ENCODE data around the gene MAPT. TPM values are rescaled to one million over a fixed set of nuclear protein-coding genes. Genes with fewer than 3 reads are reported as not detected.

The MAPT gene
- total and polyA plus RNA-seq, 2 of the 4 experiments (the other 2 are of a cell fraction): 0.18 to 0.19 TPM

- Histone ChIP-seq H2AK5ac (ENCODE audit: low read depth, low read length) (no peak overlapping the region), H3K27me3 (ENCODE audit: control insufficient read depth, insufficient read depth, low read length) (no peaks in the 10 kb centered on the region), H3K18ac (ENCODE audit: low read depth, low read length) (no peak overlapping the region), H2BK20ac (ENCODE audit: low read depth, low read length) (no peak overlapping the region), H4K20me1 (ENCODE audit: insufficient read depth, low read length) (peaks cover 28% of the 10 kb centered on the region), H3K4ac (ENCODE audit: low read depth, low read length) (no peak overlapping the region), H2BK5ac (ENCODE audit: low read depth, low read length, poor library complexity, severe bottlenecking) (no peak overlapping the region), H3K9me3 (ENCODE audit: control insufficient read depth, insufficient read depth, low read length) (no peaks in the 10 kb centered on the region), H3K56ac (ENCODE audit: extremely low read depth, insufficient read depth, low read length) (no peak overlapping the region), H4K5ac (ENCODE audit: low read depth, low read length) (no peak overlapping the region), H3K9ac (ENCODE audit: low read depth, low read length) (no peak overlapping the region), H3K4me2 (ENCODE audit: low read depth, low read length) (no peak overlapping the region), H2BK120ac (ENCODE audit: low read depth, low read length) (no peak overlapping the region), H3K27ac (ENCODE audit: insufficient read depth, low read length) (no peak overlapping the region), H3K4me1 (ENCODE audit: control insufficient read depth, insufficient read depth, low read length) (no peaks in the 10 kb centered on the region), H3K79me1 (ENCODE audit: low read depth in 1 of 2, low read length in 2 of 2) (peaks cover 27 to 42% of the 10 kb centered on the region in 2 experiments; a peak in 3 of 4 replicates), H3K36me3 (ENCODE audit: control insufficient read depth, insufficient read depth, low read length) (peaks cover 37% of the 10 kb centered on the region), H3K4me3 (ENCODE audit: insufficient read depth, low read depth, low read length) (no peak overlapping the region), H3K23ac (ENCODE audit: low read depth, low read length) (0 out of 2 replicates have a peak overlapping the region, but pooled peaks have one; percentile 24), H4K8ac (ENCODE audit: low read depth in 2 of 2, low read length in 2 of 2) (no peak overlapping the region), H2AK9ac (replicated peaks; ENCODE audit: low read depth, low read length, poor library complexity) (no peak overlapping the region), H2AFZ (replicated peaks; ENCODE audit: low read length, poor library complexity) (no peak overlapping the region), H3K9me1 (ENCODE audit: insufficient read depth, low read length) (no peaks in the 10 kb centered on the region), H4K91ac (ENCODE audit: insufficient read depth, low read depth, low read length) (no peak overlapping the region), H3K14ac (replicated peaks; ENCODE audit: low read depth, low read length) (no peak overlapping the region), H2BK15ac (ENCODE audit: low read depth, low read length) (no peak overlapping the region)
- POLR2A ChIA-PET (ENCODE audit: unreplicated experiment): interaction anchor here (1.1 kb wide), 1 partner anchor 168 kb away, joined by 3 read pairs; no protein-coding TSS in a partner anchor
- no peak for TF ChIP-seq RAD21 (IDR thresholded peaks at IDR 0.05; ENCODE audit: low read length)
- no peak for TF ChIP-seq MAFK (IDR thresholded peaks at IDR 0.05; ENCODE audit: low read depth, low read length)
- TF ChIP-seq NFE2L2 (IDR thresholded peaks at IDR 0.05; ENCODE audit: low read depth, low read length): no peak
- TF ChIP-seq USF2 (IDR thresholded peaks at IDR 0.05; ENCODE audit: low read depth, low read length): no peak
- no peak for TF ChIP-seq FOS (IDR thresholded peaks at IDR 0.05; ENCODE audit: low read depth, low read length)
- no peak for TF ChIP-seq CHD1 (IDR thresholded peaks at IDR 0.05; ENCODE audit: low read depth, low read length)
- no peak for TF ChIP-seq ELK1 (IDR thresholded peaks at IDR 0.05; ENCODE audit: borderline replicate concordance, low read depth, low read length)
- no peak for TF ChIP-seq POLR2A (IDR thresholded peaks at IDR 0.05; ENCODE audit: low read depth, low read length)
- TF ChIP-seq RFX5 (IDR thresholded peaks at IDR 0.05; ENCODE audit: low read depth, low read length): no peak
- no peak for TF ChIP-seq RCOR1 (IDR thresholded peaks at IDR 0.05; ENCODE audit: insufficient replicate concordance, low read length)
- TF ChIP-seq MAZ (IDR thresholded peaks at IDR 0.05; ENCODE audit: borderline replicate concordance, low read depth, low read length): no peak
- TF ChIP-seq BHLHE40 (IDR thresholded peaks at IDR 0.05; ENCODE audit: low read depth, low read length): no peak
- TF ChIP-seq MXI1 (IDR thresholded peaks at IDR 0.05; ENCODE audit: borderline replicate concordance, low read depth, low read length): no peak
- TF ChIP-seq CTCF (conservative IDR thresholded peaks at IDR 0.05; ENCODE audit: low read depth, low read length): no peak
- TF ChIP-seq SMC3 (IDR thresholded peaks at IDR 0.05; ENCODE audit: low read depth, low read length): no peak
- no peak for TF ChIP-seq CEBPB (IDR thresholded peaks at IDR 0.05; ENCODE audit: low read depth, low read length)
- DNase-seq (no peak), ATAC-seq (ENCODE audit: low read depth) (no peak)
- in situ Hi-C loops (cut with MboI; ENCODE audit: low sequenced_read_pairs): no loop called here
- intact Hi-C loops (cut with micrococcal nuclease): loop anchor here (1.0 to 10.0 kb wide), 3 partner anchors 50 to 168 kb away; no protein-coding TSS in a partner anchor
- dilution Hi-C loops (cut with HindIII; ENCODE audit: low sequenced_read_pairs, unreplicated experiment): no loop called here
- no CpG with 5 or more reads among the region's 2 CpGs for WGBS, 2 experiments (ENCODE audit: extremely low coverage in 2 of 2, insufficient read length in 1 of 2)
- no TSS peak for BruUV-seq (replicated peaks)
- CTCF ChIA-PET: interaction anchor here (1.0 to 2.0 kb wide), 7 partner anchors 11 to 168 kb away, joined by 3 to 8 read pairs (median 5); partner anchors contain the start of gene KANSL1
These were observed 150.6 kb downstream of the MAPT start for GRCh38 chr17:46044989-46045388.

Measured in IMR-90 (cell line).